H1 (cell line): Measurements from ENCODE around the gene FRRS1. TPM values are rescaled to one million over a fixed set of nuclear protein-coding genes. Genes with fewer than 3 reads are reported as not detected.

ENCODE experiments used
- CTCF ChIA-PET: fragments of 300-600 bp; sonication (Branson Sonifier 250); formaldehyde crosslinking; loops from one replicate; lab custom pipeline; 2021; ENCODE audit not compliant: partially characterized antibody; lab: Charles Lee
- POLR2A ChIA-PET: fragments of 300-600 bp; sonication (Branson Sonifier 250); formaldehyde crosslinking; loops from one replicate; lab custom pipeline; 2021; ENCODE audit warnings: inconsistent platforms; ENCODE audit not compliant: partially characterized antibody; lab: Charles Lee
- DNase-seq, 2 experiments: peaks; one replicate each; pipeline versions ENCODE4 v3.0.0 to v3.0.0-alpha.2; 2010 to 2022; ENCODE audit warnings: low spot score in 2 of 2, low read depth in 1 of 2, mixed read lengths in 1 of 2
- FAIRE-seq: peaks from 2 replicates; lab custom pipeline; 2011; peaks lifted over from hg19 to GRCh38; lab: Jason Lieb, UNC
- H2AFZ ChIP-seq: 2 replicates; pipeline ENCODE4 v1.8.1; 2012; ENCODE audit warnings: low read length, inconsistent platforms
- H2AK5ac ChIP-seq: 2 replicates; pipeline ENCODE4 v1.6.1; 2013; ENCODE audit warnings: low read depth, low read length
- H2BK120ac ChIP-seq: replicated peaks from 2 replicates; pipeline ENCODE3; 2013; ENCODE audit warnings: low read depth, low read length, inconsistent platforms
- H2BK12ac ChIP-seq: 2 replicates; pipeline ENCODE4 v1.6.1; 2013; ENCODE audit warnings: low read depth, low read length
- H2BK15ac ChIP-seq: 2 replicates; pipeline ENCODE4 v1.6.1; 2013; ENCODE audit warnings: low read length
- H2BK20ac ChIP-seq: 2 replicates; pipeline ENCODE4 v1.6.1; 2013; ENCODE audit warnings: low read length
- H2BK5ac ChIP-seq: 2 replicates; pipeline ENCODE4 v1.6.1; 2013; ENCODE audit warnings: low read depth, low read length
- H3K14ac ChIP-seq: 2 replicates; pipeline ENCODE4 v1.6.1; 2013; ENCODE audit warnings: inconsistent platforms; ENCODE audit not compliant: insufficient read length
- H3K18ac ChIP-seq: 2 replicates; pipeline ENCODE4 v1.6.1; 2013; ENCODE audit warnings: low read length; ENCODE audit errors: extremely low read depth
- H3K23ac ChIP-seq: 2 replicates; pipeline ENCODE4 v1.6.1; 2013; ENCODE audit warnings: inconsistent platforms; ENCODE audit not compliant: insufficient read length
- H3K23me2 ChIP-seq: 2 replicates; pipeline ENCODE4 v1.6.1; 2013; ENCODE audit warnings: low read depth, low read length
- H3K27ac ChIP-seq: 2 replicates; pipeline ENCODE4 v1.6.1; 2011; ENCODE audit warnings: low read depth, low read length, inconsistent platforms
- H3K27me3 ChIP-seq, 4 experiments: replicated peaks in 1 of 4; 1 replicate in 1 of 4; 2 replicates in 3 of 4; pipeline versions ENCODE4 v1.6.1 to v1.8.1; 2011 to 2013; ENCODE audit warnings: low read length in 3 of 4, mild to moderate bottlenecking in 3 of 4, inconsistent platforms in 2 of 4, mixed read lengths in 2 of 4, moderate library complexity in 1 of 4; ENCODE audit not compliant: control insufficient read depth in 3 of 4, insufficient read depth in 3 of 4; ENCODE audit errors: extremely low read depth in 1 of 4
- H3K36me3 ChIP-seq, 4 experiments: 2 replicates each; pipeline versions ENCODE4 v1.6.1 to v1.8.1; 2011 to 2013; ENCODE audit warnings: mild to moderate bottlenecking in 4 of 4, low read length in 3 of 4, moderate library complexity in 2 of 4, control low read depth in 1 of 4, inconsistent platforms in 1 of 4; ENCODE audit not compliant: insufficient read depth in 4 of 4, control insufficient read depth in 2 of 4
- H3K4ac ChIP-seq: replicated peaks from 2 replicates; pipeline ENCODE3; 2013; ENCODE audit warnings: low read length, low read depth, mixed read lengths, inconsistent platforms; ENCODE audit not compliant: insufficient read length
- H3K4me1 ChIP-seq, 4 experiments: replicated peaks in 1 of 4; 1 replicate in 1 of 4; 2 replicates in 3 of 4; pipeline versions ENCODE4 v1.6.1 to v1.8.1; 2011 to 2013; ENCODE audit warnings: low read length in 3 of 4, inconsistent platforms in 2 of 4, mixed read lengths in 1 of 4; ENCODE audit not compliant: insufficient read depth in 4 of 4, control insufficient read depth in 3 of 4
- H3K4me2 ChIP-seq, 2 experiments: 2 replicates each; pipeline versions ENCODE4 v1.6.1 to v1.8.1; 2011 to 2013; ENCODE audit warnings: low read depth in 2 of 2, low read length in 2 of 2, control low read depth in 1 of 2, inconsistent platforms in 1 of 2, mild to moderate bottlenecking in 1 of 2; ENCODE audit not compliant: insufficient read depth in 1 of 2
- H3K4me3 ChIP-seq, 4 experiments: fragments of 200-600, 300-600 bp in 1 of 4; sonication (generic), shearing (Covaris generic), sonication (Bioruptor Twin) in 1 of 4; 2 replicates each; pipeline versions ENCODE4 v1.5.1 to v1.8.1; 2011 to 2016; ENCODE audit warnings: low read length in 4 of 4, low read depth in 3 of 4, control low read depth in 2 of 4, inconsistent platforms in 2 of 4, mild to moderate bottlenecking in 2 of 4, mixed read lengths in 1 of 4, moderate library complexity in 1 of 4; ENCODE audit not compliant: insufficient read depth in 2 of 4; ENCODE audit errors: extremely low read depth in 1 of 4
- H3K56ac ChIP-seq: replicated peaks from 2 replicates; pipeline ENCODE3; 2013; ENCODE audit warnings: low read depth, mild to moderate bottlenecking, mixed read lengths, low read length, inconsistent platforms; ENCODE audit not compliant: insufficient read length
- H3K79me1 ChIP-seq: 2 replicates; pipeline ENCODE4 v1.6.1; 2013; ENCODE audit warnings: low read depth, low read length, control low read depth
- H3K79me2 ChIP-seq, 2 experiments: 2 replicates each; pipeline versions ENCODE4 v1.6.1 to v1.8.1; 2012 to 2013; ENCODE audit warnings: low read length in 2 of 2, mild to moderate bottlenecking in 2 of 2, inconsistent platforms in 1 of 2; ENCODE audit not compliant: insufficient read depth in 2 of 2, control insufficient read depth in 1 of 2
- H3K9ac ChIP-seq, 4 experiments: replicated peaks in 1 of 4; 1 replicate in 1 of 4; 2 replicates in 3 of 4; pipeline versions ENCODE4 v1.6.1 to v1.8.1; 2011 to 2013; ENCODE audit warnings: low read depth in 3 of 4, low read length in 3 of 4, control low read depth in 2 of 4, mild to moderate bottlenecking in 2 of 4, moderate library complexity in 2 of 4, inconsistent platforms in 1 of 4; ENCODE audit errors: extremely low read depth in 1 of 4
- H3K9me3 ChIP-seq, 2 experiments: 2 replicates each; pipeline versions ENCODE4 v1.6.1 to v1.8.1; 2012 to 2013; ENCODE audit warnings: mild to moderate bottlenecking in 2 of 2, moderate library complexity in 2 of 2, control low read depth in 1 of 2, inconsistent platforms in 1 of 2, low read depth in 1 of 2, low read length in 1 of 2, mixed read lengths in 1 of 2; ENCODE audit not compliant: insufficient read depth in 2 of 2
- H4K20me1 ChIP-seq, 2 experiments: replicated peaks in 1 of 2; 2 replicates each; pipeline versions ENCODE3 to v1.8.1; 2011 to 2013; ENCODE audit warnings: inconsistent platforms in 2 of 2, low read length in 2 of 2, mild to moderate bottlenecking in 1 of 2; ENCODE audit not compliant: insufficient read depth in 2 of 2, control insufficient read depth in 1 of 2
- H4K5ac ChIP-seq: 2 replicates; pipeline ENCODE4 v1.6.1; 2013; ENCODE audit warnings: low read length, low read depth, mixed read lengths, inconsistent platforms; ENCODE audit not compliant: insufficient read length
- H4K8ac ChIP-seq: 2 replicates; pipeline ENCODE4 v1.8.0; 2013; ENCODE audit warnings: mild to moderate bottlenecking, moderate library complexity, low read length, inconsistent platforms; ENCODE audit not compliant: insufficient read depth; ENCODE audit errors: extremely low read depth
- H4K91ac ChIP-seq: replicated peaks from 2 replicates; pipeline ENCODE3; 2013; ENCODE audit warnings: low read length, mixed read lengths, inconsistent platforms; ENCODE audit not compliant: insufficient read length
- CBX8 ChIP-seq: fragments of 300-800, 300-1000 bp; sonication (generic); IDR thresholded peaks from 2 replicates; pipeline ENCODE4 v1.7.1; 2016; ENCODE audit warnings: low read depth, low read length, borderline replicate concordance
- CREB1 ChIP-seq: IDR thresholded peaks from 2 replicates; pipeline ENCODE4 v1.6.1; 2012; ENCODE audit warnings: inconsistent platforms
- GTF2F1 ChIP-seq: IDR thresholded peaks from 2 replicates; pipeline ENCODE4 v1.6.1; 2012; ENCODE audit warnings: low read depth, low read length, improper control_type of control experiment, borderline replicate concordance
- JUN ChIP-seq: IDR thresholded peaks from 2 replicates; pipeline ENCODE4 v1.6.1; 2011; ENCODE audit warnings: low read depth, mild to moderate bottlenecking, improper control_type of control experiment, low read length
- POLR2AphosphoS5 ChIP-seq: IDR thresholded peaks from 2 replicates; pipeline ENCODE4 v1.6.1; 2011; ENCODE audit warnings: low read depth, low read length
- RAD21 ChIP-seq, 2 experiments: IDR thresholded peaks in 1 of 2; conservative IDR thresholded peaks in 1 of 2; 2 replicates each; pipeline ENCODE4 v1.6.1; 2011; ENCODE audit warnings: low read depth in 2 of 2, low read length in 2 of 2, improper control_type of control experiment in 1 of 2, inconsistent platforms in 1 of 2, mild to moderate bottlenecking in 1 of 2, moderate library complexity in 1 of 2
- SIRT6 ChIP-seq: IDR thresholded peaks from one replicate; pipeline ENCODE4 v1.7.1; 2012; ENCODE audit warnings: low read length, inconsistent platforms
- TBP ChIP-seq: IDR thresholded peaks from 2 replicates; pipeline ENCODE4 v1.6.1; 2011; ENCODE audit warnings: low read depth, low read length, improper control_type of control experiment
- ZNF274 ChIP-seq: IDR thresholded peaks from 2 replicates; pipeline ENCODE4 v1.7.0; 2012; ENCODE audit warnings: low read length, borderline replicate concordance; ENCODE audit errors: extremely low read depth
- WGBS, 2 experiments: shearing (Covaris generic) in 1 of 2; methylation state at CpG; one replicate each; pipeline versions ENCODE4 v1.1.6 to v1.1.7; 2013 to 2015; ENCODE audit warnings: low lambda C conversion rate in 2 of 2, mixed read lengths in 2 of 2, inconsistent platforms in 1 of 2, low coverage in 1 of 2, missing lambda C conversion rate in 1 of 2; ENCODE audit not compliant: insufficient replicate concordance in 2 of 2, insufficient coverage in 1 of 2, insufficient read length in 1 of 2; ENCODE audit errors: extremely low coverage in 1 of 2, missing lambda C conversion rate in 1 of 2; 5-methylcytosine and 5-hydroxymethylcytosine counted together
- polyA plus RNA-seq, 7 experiments: library from polyadenylated mRNA; depleted of rRNA in 3 of 7; stranded (reverse) in 5 of 7; unstranded in 2 of 7; fragments of >200 nt in 5 of 7; fragments of 200-250 nt in 2 of 7; gene quantifications; 1 replicate in 5 of 7; 2 replicates in 1 of 7; 4 replicates in 1 of 7; pipeline versions ENCODE4 v1.2.1 to v1.2.3, GENCODE V29; 2011 to 2013; ENCODE audit warnings: missing spikeins in 2 of 7, mixed read lengths in 2 of 7
- total RNA-seq: library from RNA; stranded (reverse); fragmentation: NEBNext Ultra II Directional; extraction: Animal tissue kit (Norgen Biotek cat#: 25700); gene quantifications from 2 replicates; pipeline ENCODE4 v1.2.1, GENCODE V29; 2021

FRRS1 gene
- total and polyA plus RNA-seq, 2 of the 8 experiments (the other 6 are each of a cell fraction or from before 2014, with no cell fraction given): 3.5 to 6.5 TPM

DNA sequence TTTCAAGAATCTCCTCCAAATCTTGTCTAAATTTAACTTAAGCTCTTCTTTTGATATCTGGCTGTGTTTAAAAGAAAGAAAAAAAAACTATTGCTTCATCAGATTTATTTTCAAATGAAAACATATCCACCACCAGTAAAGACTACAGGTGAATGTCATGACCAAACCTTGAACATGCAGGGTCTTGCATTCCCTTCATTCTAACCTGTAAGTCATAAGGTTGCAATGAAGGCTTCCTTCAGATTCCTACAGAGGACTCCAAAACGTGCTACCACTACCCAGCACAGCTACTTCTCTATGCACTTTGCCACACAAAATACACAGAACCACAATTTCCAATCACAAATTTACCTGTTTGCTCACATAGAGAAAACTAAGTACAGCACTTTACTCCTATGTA lies 26.3 kb downstream of the FRRS1 start:
- H2AFZ ChIP-seq: no peak overlapping the region
- no peak overlapping the region for H3K56ac ChIP-seq
- peaks cover 0 to 3% (median 0%) of the 10 kb centered on the region in 4 experiments; a peak in 2 of 8 replicates for H3K36me3 ChIP-seq
- DNase-seq (no peak), FAIRE-seq (no peak)
- no peak overlapping the region for H3K4me3 ChIP-seq
- H4K91ac ChIP-seq: no peak overlapping the region
- no peak overlapping the region for H2BK12ac ChIP-seq
- H3K4me1 ChIP-seq: no peaks in the 10 kb centered on the region
- TF ChIP-seq CBX8: no peak
- TF ChIP-seq GTF2F1: no peak
- TF ChIP-seq TBP: no peak
- TF ChIP-seq ZNF274: no peak
- no peak for TF ChIP-seq CREB1
- no peak for TF ChIP-seq RAD21 (IDR thresholded peaks at IDR 0.05 in 1 of 2, conservative IDR thresholded peaks at IDR 0.05 in 1 of 2; ENCODE audit: low read depth in 2 of 2, low read length in 2 of 2)
- no peak for TF ChIP-seq JUN
- TF ChIP-seq POLR2AphosphoS5: no peak
- TF ChIP-seq SIRT6: no peak
- no peak overlapping the region for H3K18ac ChIP-seq
- CTCF ChIA-PET: interaction anchor here (1.1 to 6.6 kb wide), 5 partner anchors 9 to 33 kb away, joined by 3 to 53 read pairs (median 3); no protein-coding TSS in a partner anchor
- no peak overlapping the region for H3K9ac ChIP-seq
- H3K23me2 ChIP-seq: no peaks in the 10 kb centered on the region
- no peak overlapping the region for H3K14ac ChIP-seq
- H4K20me1 ChIP-seq: no peaks in the 10 kb centered on the region
- POLR2A ChIA-PET: no interaction called here
- H2BK5ac ChIP-seq: no peak overlapping the region
- WGBS, 2 experiments: 82% methylated on average over 1 of the region's 1 CpG; no CpG with 5 or more reads in 1 of the 2 experiments
- no peaks in the 10 kb centered on the region for H3K27me3 ChIP-seq
- H3K4me2 ChIP-seq: no peak overlapping the region
- no peaks in the 10 kb centered on the region for H3K79me2 ChIP-seq
- no peak overlapping the region for H3K4ac ChIP-seq
- no peak overlapping the region for H3K27ac ChIP-seq
- no peak overlapping the region for H2BK120ac ChIP-seq
- H3K9me3 ChIP-seq: no peaks in the 10 kb centered on the region
- H3K79me1 ChIP-seq: no peaks in the 10 kb centered on the region
- no peak overlapping the region for H3K23ac ChIP-seq
- no peak overlapping the region for H2BK15ac ChIP-seq
- H2BK20ac ChIP-seq: no peak overlapping the region
- H2AK5ac ChIP-seq: no peak overlapping the region
- no peak overlapping the region for H4K5ac ChIP-seq
- no peak overlapping the region for H4K8ac ChIP-seq
